GM12878 (cell line): ENCODE results near the gene SNRPA. TPM values are rescaled to one million over a fixed set of nuclear protein-coding genes. Genes with fewer than 3 reads are reported as not detected.

Experiments
- ATAC-seq: fragments of 200-7000 bp; cut with Tn5 transposase; 3 replicates; pipeline ENCODE4 v1.9.1; 2020; ENCODE audit warnings: mild to moderate bottlenecking, moderate library complexity
- BruUV-seq: library from RNA; stranded (reverse); fragments of 400-500 nt; replicated peaks from 2 replicates; lab custom pipeline; 2021; lab: Mats Ljungman, UMichigan
- CTCF ChIA-PET: fragments of 300-600 bp; sonication (Branson Sonifier 250); formaldehyde crosslinking; extraction: SDS; loops from one replicate; lab custom pipeline; 2021; ENCODE audit warnings: inconsistent platforms; lab: Yijun Ruan, JAX
- POLR2A ChIA-PET: fragments of 350-600 bp; formaldehyde crosslinking; extraction: SDS; loops from one replicate; lab custom pipeline; 2021; ENCODE audit warnings: inconsistent platforms; lab: Charles Lee
- RAD21 ChIA-PET: fragments of 300-600 bp; sonication (Branson Sonifier 250); formaldehyde crosslinking; loops from one replicate; lab custom pipeline; 2023; ENCODE audit warnings: antibody characterized with exemption; ENCODE audit not compliant: unreplicated experiment; lab: Charles Lee
- SMC1A ChIA-PET: fragments of 300-600 bp; sonication (Branson Sonifier 250); formaldehyde crosslinking; loops from one replicate; lab custom pipeline; 2023; ENCODE audit not compliant: unreplicated experiment, uncharacterized antibody; lab: Charles Lee
- DNase-seq: peaks from one replicate; pipeline ENCODE4 v3.0.0-alpha.2; 2011; ENCODE audit warnings: low read depth, low spot score
- FAIRE-seq: peaks from 3 replicates; lab custom pipeline; 2011; peaks lifted over from hg19 to GRCh38; lab: Jason Lieb, UNC
- H2AFZ ChIP-seq: 2 replicates; pipeline ENCODE4 v1.6.0; 2011; ENCODE audit warnings: low read depth, low read length, control low read depth; ENCODE audit not compliant: control insufficient read depth
- H3K27ac ChIP-seq: 2 replicates; pipeline ENCODE4 v1.5.1; 2011; ENCODE audit warnings: control low read depth; ENCODE audit not compliant: control insufficient read depth, insufficient read depth
- H3K27me3 ChIP-seq, 2 experiments: replicated peaks in 1 of 2; 2 replicates each; pipeline versions ENCODE4 v1.6.0 to v1.6.1; 2011; ENCODE audit warnings: low read length in 1 of 2; ENCODE audit not compliant: control insufficient read depth in 2 of 2, insufficient read depth in 2 of 2
- H3K36me3 ChIP-seq, 2 experiments: 2 replicates each; pipeline ENCODE4 v1.5.1; 2011; ENCODE audit warnings: low read length in 1 of 2; ENCODE audit not compliant: control insufficient read depth in 2 of 2, insufficient read depth in 2 of 2
- H3K4me1 ChIP-seq: 2 replicates; pipeline ENCODE4 v1.6.1; 2011; ENCODE audit warnings: mild to moderate bottlenecking, low read length, moderate library complexity, mixed read lengths; ENCODE audit not compliant: control insufficient read depth, insufficient read depth
- H3K4me2 ChIP-seq: 2 replicates; pipeline ENCODE4 v1.6.0; 2011; ENCODE audit warnings: control low read depth; ENCODE audit not compliant: control insufficient read depth, insufficient read depth
- H3K4me3 ChIP-seq: fragments of 200-600 bp; sonication (generic); 2 replicates; pipeline ENCODE4 v1.5.1; 2016
- H3K79me2 ChIP-seq: 2 replicates; pipeline ENCODE4 v1.6.0; 2011; ENCODE audit warnings: low read length; ENCODE audit not compliant: control insufficient read depth, insufficient read depth
- H3K9ac ChIP-seq: 2 replicates; pipeline ENCODE4 v1.8.0; 2011; ENCODE audit warnings: low read length, control low read depth, mixed read lengths; ENCODE audit not compliant: control insufficient read depth, insufficient read depth
- H3K9me3 ChIP-seq: replicated peaks from 3 replicates; pipeline ENCODE4 v1.5.1; 2011; ENCODE audit warnings: mild to moderate bottlenecking, low read length; ENCODE audit not compliant: control insufficient read depth, insufficient read depth
- H4K20me1 ChIP-seq: 2 replicates; pipeline ENCODE4 v1.6.0; 2011; ENCODE audit not compliant: control insufficient read depth, insufficient read depth
- ATF7 ChIP-seq: fragments of 450-650 bp; IDR thresholded peaks from 2 replicates; pipeline ENCODE4 v1.6.1; 2016; ENCODE audit warnings: low read depth, mild to moderate bottlenecking
- BMI1 ChIP-seq: fragments of 450-650 bp; IDR thresholded peaks from 2 replicates; pipeline ENCODE4 v1.6.1; 2016; ENCODE audit warnings: mild to moderate bottlenecking, moderate library complexity, borderline replicate concordance
- EP300 ChIP-seq, 2 experiments: fragments of 150-350 bp in 1 of 2; IDR thresholded peaks; 2 replicates each; pipeline ENCODE4 v1.6.1; 2011 to 2012; ENCODE audit warnings: low read depth in 2 of 2, low read length in 2 of 2, borderline replicate concordance in 1 of 2, improper control_type of control experiment in 1 of 2, inconsistent platforms in 1 of 2; ENCODE audit not compliant: control insufficient read depth in 1 of 2
- GABPA ChIP-seq: IDR thresholded peaks from 2 replicates; pipeline ENCODE4 v1.6.1; 2014; ENCODE audit warnings: antibody characterized with exemption, low read depth, mild to moderate bottlenecking, inconsistent platforms
- GATAD2B ChIP-seq: fragments of 450-650 bp; conservative IDR thresholded peaks from 2 replicates; pipeline ENCODE4 v1.6.1; 2017; ENCODE audit warnings: low read depth, mild to moderate bottlenecking, moderate library complexity
- HDGF ChIP-seq: fragments of 450-650 bp; IDR thresholded peaks from 2 replicates; pipeline ENCODE4 v1.6.1; 2016; ENCODE audit warnings: antibody characterized with exemption
- IKZF2 ChIP-seq, 2 experiments: fragments of 450-650 bp; IDR thresholded peaks; 2 replicates each; pipeline ENCODE4 v1.6.1; 2017; ENCODE audit warnings: mild to moderate bottlenecking in 2 of 2, moderate library complexity in 2 of 2
- MEF2A ChIP-seq: IDR thresholded peaks from 2 replicates; pipeline ENCODE4 v1.6.1; 2011; ENCODE audit warnings: low read depth, mild to moderate bottlenecking, low read length, moderate library complexity; ENCODE audit not compliant: insufficient read depth
- MTA3 ChIP-seq: IDR thresholded peaks from 2 replicates; pipeline ENCODE4 v1.6.1; 2012; ENCODE audit warnings: low read length, inconsistent platforms, borderline replicate concordance
- NBN ChIP-seq: fragments of 450-650 bp; IDR thresholded peaks from 2 replicates; pipeline ENCODE4 v1.6.1; 2016
- NR2C1 ChIP-seq: fragments of 450-650 bp; IDR thresholded peaks from 2 replicates; pipeline ENCODE4 v1.6.1; 2017; ENCODE audit warnings: antibody characterized with exemption, mild to moderate bottlenecking, moderate library complexity
- NRF1 ChIP-seq: conservative IDR thresholded peaks from 2 replicates; pipeline ENCODE4 v1.6.1; 2011; ENCODE audit warnings: mild to moderate bottlenecking, low read depth, low read length, improper control_type of control experiment
- PML ChIP-seq: IDR thresholded peaks from 2 replicates; pipeline ENCODE4 v1.6.1; 2012; ENCODE audit warnings: low read length, inconsistent platforms
- POLR2AphosphoS2 ChIP-seq: IDR thresholded peaks from 2 replicates; pipeline ENCODE4 v1.6.1; 2011; ENCODE audit warnings: low read depth, mild to moderate bottlenecking, low read length, improper control_type of control experiment, moderate library complexity
- RAD21 ChIP-seq: IDR thresholded peaks from 2 replicates; pipeline ENCODE4 v1.6.1; 2011; ENCODE audit warnings: mild to moderate bottlenecking, low read depth, low read length, moderate library complexity; ENCODE audit not compliant: insufficient read depth
- RB1 ChIP-seq: fragments of 450-650 bp; formaldehyde crosslinking; IDR thresholded peaks from 2 replicates; pipeline ENCODE4 v1.6.1; 2017; ENCODE audit warnings: mild to moderate bottlenecking, borderline replicate concordance
- SP1 ChIP-seq: IDR thresholded peaks from one replicate; pipeline ENCODE4 v1.6.1; 2011; ENCODE audit warnings: low read depth, low read length
- SREBF2 ChIP-seq: IDR thresholded peaks from 2 replicates; pipeline ENCODE4 v1.6.1; 2012; ENCODE audit warnings: mild to moderate bottlenecking, low read length
- SUZ12 ChIP-seq: fragments of 200-600 bp; sonication (generic); IDR thresholded peaks from one replicate; pipeline ENCODE4 v1.6.1; 2018; ENCODE audit warnings: antibody characterized with exemption, mild to moderate bottlenecking; ENCODE audit not compliant: unreplicated experiment
- WRNIP1 ChIP-seq: IDR thresholded peaks from 2 replicates; pipeline ENCODE4 v1.6.1; 2011; ENCODE audit warnings: low read depth, low read length, improper control_type of control experiment, borderline replicate concordance
- YY1 ChIP-seq: IDR thresholded peaks from 2 replicates; pipeline ENCODE4 v1.6.1; 2011; ENCODE audit warnings: low read depth, mild to moderate bottlenecking, low read length
- ZNF274 ChIP-seq: IDR thresholded peaks from one replicate; pipeline ENCODE4 v1.8.0; 2011; ENCODE audit not compliant: insufficient read length, insufficient read depth
- WGBS: methylation state at CpG from one replicate; pipeline ENCODE4 v1.1.6; 2016; ENCODE audit warnings: low lambda C conversion rate; ENCODE audit not compliant: insufficient replicate concordance, insufficient coverage; ENCODE audit errors: missing lambda C conversion rate; 5-methylcytosine and 5-hydroxymethylcytosine counted together
- in situ Hi-C: fragments of 300-500 bp; cut with MboI; formaldehyde crosslinking; loops from 9 replicates; pipeline ENCODE4 v1.14.3; 2018; ENCODE audit warnings: mixed read lengths
- intact Hi-C: fragments of 100-400 bp; cut with micrococcal nuclease; formaldehyde crosslinking; loops from one replicate; pipeline ENCODE4 v1.14.2; 2022; ENCODE audit not compliant: unreplicated experiment
- polyA plus RNA-seq, 11 experiments: library from polyadenylated mRNA; depleted of rRNA in 4 of 11; unstranded in 6 of 11; stranded (reverse) in 5 of 11; fragments of >200 nt; fragmentation: Nextera tagmentation in 4 of 11; fragmentation: Illumina TruSeq in 1 of 11; extraction: Ambion mirVana in 4 of 11; extraction: Trizol in 1 of 11; gene quantifications; 1 replicate in 1 of 11; 2 replicates in 10 of 11; pipeline versions ENCODE4 v1.2.1 to v1.2.3, GENCODE V29; 2011 to 2016; ENCODE audit warnings: inconsistent platforms in 2 of 11, missing spikeins in 2 of 11, low read depth in 1 of 11
- total RNA-seq, 4 experiments: library from RNA; depleted of rRNA in 3 of 4; stranded (reverse); fragments of >200 nt in 3 of 4; fragmentation: Illumina TruSeq in 1 of 4; extraction: Trizol in 1 of 4; gene quantifications; 2 replicates each; pipeline versions ENCODE4 v1.2.1 to v1.2.3, GENCODE V29; 2013 to 2021

SNRPA gene
- total and polyA plus RNA-seq, 10 of the 15 experiments (the other 5 are each of a cell fraction or from before 2014, with no cell fraction given) = 14.8 to 299 (median 202) TPM

DNA sequence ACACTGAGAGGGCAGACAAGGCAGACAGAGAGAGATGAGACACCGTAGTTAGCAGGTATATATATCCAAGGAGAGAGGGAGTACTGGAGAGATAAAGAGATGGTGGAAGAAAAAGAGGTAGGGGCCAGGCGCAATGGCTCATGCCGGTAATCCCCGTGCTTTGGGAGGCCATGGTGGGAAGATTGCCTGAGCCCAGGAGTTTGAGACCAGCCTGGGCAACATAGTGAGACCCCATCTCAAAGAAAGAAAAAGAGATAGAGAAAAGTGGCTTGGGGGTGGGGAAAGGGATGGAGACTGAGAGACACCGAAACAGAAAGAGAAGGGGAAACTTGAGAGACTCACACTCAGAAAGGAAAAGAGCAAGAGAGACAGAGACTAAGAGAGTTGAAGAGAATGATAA, 29.6 kb downstream of the SNRPA start:
- H3K27ac ChIP-seq = peak overlapping the region; percentile 9; the same call in 1 of the 2 replicates
- RAD21 ChIA-PET = interaction anchor here (0.6 to 4.2 kb wide), 2 partner anchors 26 to 65 kb away, joined by 3 to 29 read pairs; no protein-coding TSS in a partner anchor
- H4K20me1 ChIP-seq = no peaks in the 10 kb centered on the region
- intact Hi-C loops = no loop called here
- H3K4me1 ChIP-seq = peaks cover 35% of the 10 kb centered on the region
- TF ChIP-seq POLR2AphosphoS2 = no peak
- TF ChIP-seq IKZF2 (IDR thresholded peaks at IDR 0.05) = no peak
- no peak for TF ChIP-seq GABPA
- TF ChIP-seq PML = no peak
- no peak for TF ChIP-seq WRNIP1
- no peak for TF ChIP-seq MEF2A
- no peak for TF ChIP-seq NRF1
- no peak for TF ChIP-seq HDGF
- DNase-seq (no peak), FAIRE-seq (no peak), ATAC-seq (no peak)
- no peak overlapping the region for H3K4me2 ChIP-seq
- no TSS peak for BruUV-seq
- POLR2A ChIA-PET = interaction anchor here (4.4 to 8.1 kb wide), 3 partner anchors 17 to 28 kb away, joined by 37 to 331 read pairs (median 83); partner anchors contain the start of genes ACTMAP, EGLN2 and SNRPA
- no peak overlapping the region for H3K9ac ChIP-seq
- no peaks in the 10 kb centered on the region for H3K27me3 ChIP-seq
- H3K36me3 ChIP-seq = no peaks in the 10 kb centered on the region
- H3K79me2 ChIP-seq = peaks cover 11% of the 10 kb centered on the region
- H2AFZ ChIP-seq = no peak overlapping the region
- in situ Hi-C loops = no loop called here
- H3K9me3 ChIP-seq = no peaks in the 10 kb centered on the region
- H3K4me3 ChIP-seq = no peak overlapping the region
- 96% methylated on average over 5 of the region's 5 CpGs for WGBS
- CTCF ChIA-PET = interaction anchor here (4.3 kb wide), 1 partner anchor 17 kb away, joined by 50 read pairs; the partner anchor contains the start of gene EGLN2
- SMC1A ChIA-PET = no interaction called here

DNA sequence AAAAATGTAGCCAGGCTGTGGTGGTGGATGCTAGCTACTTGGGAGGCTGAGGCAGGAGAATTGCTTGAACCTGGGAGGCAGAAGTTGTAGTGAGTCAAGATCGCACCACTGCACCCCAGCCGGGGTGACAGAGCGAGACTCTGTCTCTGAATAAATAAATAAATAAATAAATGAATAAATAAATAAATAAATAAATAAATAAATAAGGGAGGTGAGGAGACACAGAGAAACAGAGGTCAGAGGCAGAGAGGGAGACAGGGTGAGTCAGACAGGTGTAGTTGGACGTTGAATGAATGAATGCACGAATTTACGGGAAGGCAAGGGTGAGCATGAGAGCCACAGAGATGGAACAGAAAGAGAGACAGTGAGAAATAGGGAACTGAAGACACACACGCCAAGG, 30.1 kb downstream of the SNRPA start:
- H3K27me3 ChIP-seq = no peaks in the 10 kb centered on the region
- SMC1A ChIA-PET = no interaction called here
- BruUV-seq = no TSS peak
- H3K9ac ChIP-seq = no peak overlapping the region
- WGBS = 96% methylated on average over 7 of the region's 7 CpGs
- H3K36me3 ChIP-seq = no peaks in the 10 kb centered on the region
- H3K9me3 ChIP-seq = no peaks in the 10 kb centered on the region
- peak overlapping the region; percentile 21 for H3K27ac ChIP-seq
- H3K79me2 ChIP-seq = peaks cover 11% of the 10 kb centered on the region
- CTCF ChIA-PET = no interaction called here
- DNase-seq (no peak), FAIRE-seq (no peak), ATAC-seq (no peak)
- POLR2A ChIA-PET = interaction anchor here (0.6 to 0.7 kb wide), 7 partner anchors 14 to 517 kb away, joined by 3 to 4 read pairs (median 4); no protein-coding TSS in a partner anchor
- RAD21 ChIA-PET = no interaction called here
- intact Hi-C loops = no loop called here
- no peak overlapping the region for H3K4me3 ChIP-seq
- peaks cover 32% of the 10 kb centered on the region for H3K4me1 ChIP-seq
- peak overlapping the region; percentile 36; the same call in 1 of the 2 replicates for H3K4me2 ChIP-seq
- H4K20me1 ChIP-seq = no peaks in the 10 kb centered on the region
- TF ChIP-seq RAD21 (no peak), EP300 (IDR thresholded peaks at IDR 0.05; ENCODE audit: borderline replicate concordance in 1 of 2, control insufficient read depth in 1 of 2, low read depth in 2 of 2, low read length in 2 of 2) (no peak), ATF7 (no peak), GATAD2B (no peak), SP1 (no peak), NR2C1 (no peak), BMI1 (no peak), MTA3 (no peak), NBN (no peak), ZNF274 (no peak), YY1 (no peak), RB1 (no peak), SUZ12 (no peak), SREBF2 (no peak), NRF1 (no peak)
- H2AFZ ChIP-seq = no peak overlapping the region
- in situ Hi-C loops = no loop called here
